ENCODE results near the gene CERS6. TPM values are rescaled to one million over a fixed set of nuclear protein-coding genes. Genes with fewer than 3 reads are reported as not detected.

The CERS6 gene
- total and polyA plus RNA-seq, 10 of the 15 experiments (the other 5 are each of a cell fraction or from before 2014, with no cell fraction given), result 1.3 to 20.4 (median 14.1) TPM

GRCh38 chr2:168809537-168809936 is 353.5 kb downstream of the CERS6 start:
- Histone ChIP-seq H3K4me2 (ENCODE audit: control insufficient read depth, insufficient read depth) (no peak overlapping the region), H3K27ac (ENCODE audit: control insufficient read depth, insufficient read depth) (no peak overlapping the region), H3K9ac (ENCODE audit: control insufficient read depth, insufficient read depth, low read length) (no peak overlapping the region), H3K36me3 (ENCODE audit: control insufficient read depth in 2 of 2, insufficient read depth in 2 of 2, low read length in 1 of 2) (no peaks in the 10 kb centered on the region), H3K79me2 (ENCODE audit: control insufficient read depth, insufficient read depth, low read length) (no peaks in the 10 kb centered on the region), H3K4me3 (no peak overlapping the region), H4K20me1 (ENCODE audit: control insufficient read depth, insufficient read depth) (no peaks in the 10 kb centered on the region), H3K9me3 (replicated peaks; ENCODE audit: control insufficient read depth, insufficient read depth, low read length) (no peaks in the 10 kb centered on the region), H3K27me3 (replicated peaks in 1 of 2; ENCODE audit: control insufficient read depth in 2 of 2, insufficient read depth in 2 of 2, low read length in 1 of 2) (peaks cover 0 to 5% of the 10 kb centered on the region in 2 experiments; a peak in 1 of 4 replicates), H3K4me1 (ENCODE audit: control insufficient read depth, insufficient read depth, low read length) (no peaks in the 10 kb centered on the region), H2AFZ (ENCODE audit: control insufficient read depth, low read depth, low read length) (no peak overlapping the region)
- no TSS peak for BruUV-seq (replicated peaks)
- ATAC-seq (no peak), DNase-seq (ENCODE audit: low read depth, low spot score) (no peak), FAIRE-seq (no peak)
- ChIA-PET CTCF (interaction anchor here (0.9 to 2.5 kb wide), 2 partner anchors 35 to 272 kb away, joined by 3 to 6 read pairs; no protein-coding TSS in a partner anchor), POLR2A (no interaction called here), RAD21 (ENCODE audit: unreplicated experiment) (no interaction called here), SMC1A (ENCODE audit: uncharacterized antibody, unreplicated experiment) (no interaction called here)
- TF ChIP-seq TCF3 (IDR thresholded peaks at IDR 0.05; ENCODE audit: borderline replicate concordance, insufficient read depth, low read depth, low read length) (no peak), ZNF622 (IDR thresholded peaks at IDR 0.05) (no peak), EZH2 (IDR thresholded peaks at IDR 0.05; ENCODE audit: borderline replicate concordance, control insufficient read depth, low read depth, low read length) (no peak), NR2C1 (IDR thresholded peaks at IDR 0.05) (no peak), GATAD2B (conservative IDR thresholded peaks at IDR 0.05; ENCODE audit: low read depth) (no peak), LARP7 (IDR thresholded peaks at IDR 0.05) (no peak), MYB (IDR thresholded peaks at IDR 0.05; ENCODE audit: borderline replicate concordance, low read depth, low read length) (no peak), BCL11A (IDR thresholded peaks at IDR 0.05; ENCODE audit: low read depth, low read length) (no peak), SMC3 (IDR thresholded peaks at IDR 0.05; ENCODE audit: borderline replicate concordance, low read length) (no peak), NR2F1 (conservative IDR thresholded peaks at IDR 0.05) (no peak)
- TF ChIP-seq, protein P1, sequence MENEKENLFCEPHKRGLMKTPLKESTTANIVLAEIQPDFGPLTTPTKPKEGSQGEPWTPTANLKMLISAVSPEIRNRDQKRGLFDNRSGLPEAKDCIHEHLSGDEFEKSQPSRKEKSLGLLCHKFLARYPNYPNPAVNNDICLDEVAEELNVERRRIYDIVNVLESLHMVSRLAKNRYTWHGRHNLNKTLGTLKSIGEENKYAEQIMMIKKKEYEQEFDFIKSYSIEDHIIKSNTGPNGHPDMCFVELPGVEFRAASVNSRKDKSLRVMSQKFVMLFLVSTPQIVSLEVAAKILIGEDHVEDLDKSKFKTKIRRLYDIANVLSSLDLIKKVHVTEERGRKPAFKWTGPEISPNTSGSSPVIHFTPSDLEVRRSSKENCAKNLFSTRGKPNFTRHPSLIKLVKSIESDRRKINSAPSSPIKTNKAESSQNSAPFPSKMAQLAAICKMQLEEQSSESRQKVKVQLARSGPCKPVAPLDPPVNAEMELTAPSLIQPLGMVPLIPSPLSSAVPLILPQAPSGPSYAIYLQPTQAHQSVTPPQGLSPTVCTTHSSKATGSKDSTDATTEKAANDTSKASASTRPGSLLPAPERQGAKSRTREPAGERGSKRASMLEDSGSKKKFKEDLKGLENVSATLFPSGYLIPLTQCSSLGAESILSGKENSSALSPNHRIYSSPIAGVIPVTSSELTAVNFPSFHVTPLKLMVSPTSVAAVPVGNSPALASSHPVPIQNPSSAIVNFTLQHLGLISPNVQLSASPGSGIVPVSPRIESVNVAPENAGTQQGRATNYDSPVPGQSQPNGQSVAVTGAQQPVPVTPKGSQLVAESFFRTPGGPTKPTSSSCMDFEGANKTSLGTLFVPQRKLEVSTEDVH (IDR thresholded peaks at IDR 0.05; ENCODE audit: low read depth, partially characterized antibody), result no peak
- TF ChIP-seq, protein P2, sequence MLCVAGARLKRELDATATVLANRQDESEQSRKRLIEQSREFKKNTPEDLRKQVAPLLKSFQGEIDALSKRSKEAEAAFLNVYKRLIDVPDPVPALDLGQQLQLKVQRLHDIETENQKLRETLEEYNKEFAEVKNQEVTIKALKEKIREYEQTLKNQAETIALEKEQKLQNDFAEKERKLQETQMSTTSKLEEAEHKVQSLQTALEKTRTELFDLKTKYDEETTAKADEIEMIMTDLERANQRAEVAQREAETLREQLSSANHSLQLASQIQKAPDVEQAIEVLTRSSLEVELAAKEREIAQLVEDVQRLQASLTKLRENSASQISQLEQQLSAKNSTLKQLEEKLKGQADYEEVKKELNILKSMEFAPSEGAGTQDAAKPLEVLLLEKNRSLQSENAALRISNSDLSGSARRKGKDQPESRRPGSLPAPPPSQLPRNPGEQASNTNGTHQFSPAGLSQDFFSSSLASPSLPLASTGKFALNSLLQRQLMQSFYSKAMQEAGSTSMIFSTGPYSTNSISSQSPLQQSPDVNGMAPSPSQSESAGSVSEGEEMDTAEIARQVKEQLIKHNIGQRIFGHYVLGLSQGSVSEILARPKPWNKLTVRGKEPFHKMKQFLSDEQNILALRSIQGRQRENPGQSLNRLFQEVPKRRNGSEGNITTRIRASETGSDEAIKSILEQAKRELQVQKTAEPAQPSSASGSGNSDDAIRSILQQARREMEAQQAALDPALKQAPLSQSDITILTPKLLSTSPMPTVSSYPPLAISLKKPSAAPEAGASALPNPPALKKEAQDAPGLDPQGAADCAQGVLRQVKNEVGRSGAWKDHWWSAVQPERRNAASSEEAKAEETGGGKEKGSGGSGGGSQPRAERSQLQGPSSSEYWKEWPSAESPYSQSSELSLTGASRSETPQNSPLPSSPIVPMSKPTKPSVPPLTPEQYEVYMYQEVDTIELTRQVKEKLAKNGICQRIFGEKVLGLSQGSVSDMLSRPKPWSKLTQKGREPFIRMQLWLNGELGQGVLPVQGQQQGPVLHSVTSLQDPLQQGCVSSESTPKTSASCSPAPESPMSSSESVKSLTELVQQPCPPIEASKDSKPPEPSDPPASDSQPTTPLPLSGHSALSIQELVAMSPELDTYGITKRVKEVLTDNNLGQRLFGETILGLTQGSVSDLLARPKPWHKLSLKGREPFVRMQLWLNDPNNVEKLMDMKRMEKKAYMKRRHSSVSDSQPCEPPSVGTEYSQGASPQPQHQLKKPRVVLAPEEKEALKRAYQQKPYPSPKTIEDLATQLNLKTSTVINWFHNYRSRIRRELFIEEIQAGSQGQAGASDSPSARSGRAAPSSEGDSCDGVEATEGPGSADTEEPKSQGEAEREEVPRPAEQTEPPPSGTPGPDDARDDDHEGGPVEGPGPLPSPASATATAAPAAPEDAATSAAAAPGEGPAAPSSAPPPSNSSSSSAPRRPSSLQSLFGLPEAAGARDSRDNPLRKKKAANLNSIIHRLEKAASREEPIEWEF (IDR thresholded peaks at IDR 0.05; ENCODE audit: insufficient replicate concordance, low read depth, low read length), result no peak
- in situ Hi-C loops (cut with MboI) (no loop called here), intact Hi-C loops (cut with micrococcal nuclease; ENCODE audit: unreplicated experiment) (no loop called here)

Measured in GM12878 (cell line).